ENCODE data around the gene VEZF1.

- no peak for TF ChIP-seq USF2 (IDR thresholded peaks at IDR 0.05; ENCODE audit: low read depth, low read length)
- no peak for TF ChIP-seq CTCF (conservative IDR thresholded peaks at IDR 0.05; ENCODE audit: low read depth, low read length)
- TF ChIP-seq CEBPB (IDR thresholded peaks at IDR 0.05; ENCODE audit: low read depth, low read length) = no peak
- no peak for TF ChIP-seq MXI1 (IDR thresholded peaks at IDR 0.05; ENCODE audit: borderline replicate concordance, low read depth, low read length)
- no peak for TF ChIP-seq POLR2A (IDR thresholded peaks at IDR 0.05; ENCODE audit: low read depth, low read length)
- TF ChIP-seq SMC3 (IDR thresholded peaks at IDR 0.05; ENCODE audit: low read depth, low read length) = no peak
These were observed 19.6 kb downstream of the VEZF1 start for GRCh38 chr17:57968456-57968855.
